ENCODE measurements around the gene KRTAP5-2.
A peak's percentile ranks its signal among the peaks of the same experiment; 100 is the strongest.
"Not testable (repeated sequence)": the region's sequence is repeated elsewhere in the genome, so short reads cannot be mapped to it uniquely, and the experiment has no call there.

Gene KRTAP5-2

DNA sequence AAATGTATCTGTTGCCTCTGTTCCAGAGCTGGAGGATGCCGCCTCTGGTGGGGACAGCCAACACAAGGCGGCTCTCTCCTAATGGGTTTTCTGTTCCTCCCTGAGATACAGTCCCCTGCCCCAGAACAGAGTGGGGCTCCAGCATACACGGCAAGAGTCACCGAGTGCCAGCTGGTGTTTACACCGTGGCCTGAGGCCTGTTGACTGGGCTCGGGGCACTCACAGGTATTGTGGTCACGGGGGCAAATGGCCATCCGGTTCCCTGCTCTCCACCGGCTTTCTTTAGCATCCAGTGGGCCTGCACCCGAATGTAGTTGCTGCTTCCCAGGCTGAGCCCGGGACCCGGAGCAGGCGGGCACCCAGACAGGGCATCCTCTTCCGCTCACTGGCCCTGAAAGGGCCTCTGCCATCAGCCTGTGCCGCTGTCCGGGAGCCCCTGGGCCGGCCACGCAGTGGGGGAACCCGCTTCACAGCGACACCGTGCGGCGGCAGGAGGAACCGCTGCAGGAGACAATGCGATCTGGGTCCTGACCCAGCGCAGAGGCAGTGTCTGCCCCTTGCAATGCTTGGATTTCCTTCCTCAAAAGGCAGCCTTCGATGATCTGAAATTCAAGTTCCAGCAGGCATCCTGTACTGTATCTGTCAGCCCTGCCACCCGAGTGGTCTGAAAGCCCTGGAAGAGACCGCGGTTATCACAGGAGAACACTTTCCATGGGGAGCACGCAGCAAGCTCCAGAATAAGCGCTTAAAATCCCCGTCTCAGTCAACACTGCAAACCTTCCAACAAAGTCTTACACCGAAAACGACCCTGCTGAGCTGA lies 30.6 kb upstream of the KRTAP5-2 start:
- no peak for DNase-seq

DNA sequence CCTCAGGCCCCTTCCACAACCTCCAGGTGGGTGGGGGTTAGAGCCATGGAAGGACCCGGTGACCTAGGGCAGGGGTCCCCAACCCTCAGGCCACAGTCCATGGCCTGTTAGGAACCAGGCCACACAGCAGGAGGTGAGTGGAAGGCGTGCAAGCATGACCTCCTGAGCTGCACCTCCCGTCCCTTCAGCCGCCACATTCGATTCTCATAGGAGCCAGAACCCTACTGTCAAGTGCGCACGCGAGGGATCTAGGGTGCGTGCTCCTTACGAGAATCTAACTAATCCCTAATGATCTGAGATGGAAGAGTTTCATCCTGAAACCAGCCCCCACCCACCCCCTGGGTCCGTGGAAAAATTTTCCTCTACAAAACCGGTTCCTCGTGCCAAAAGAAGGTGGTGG lies 27.4 kb upstream of the KRTAP5-2 start:
- no peak for DNase-seq

DNA sequence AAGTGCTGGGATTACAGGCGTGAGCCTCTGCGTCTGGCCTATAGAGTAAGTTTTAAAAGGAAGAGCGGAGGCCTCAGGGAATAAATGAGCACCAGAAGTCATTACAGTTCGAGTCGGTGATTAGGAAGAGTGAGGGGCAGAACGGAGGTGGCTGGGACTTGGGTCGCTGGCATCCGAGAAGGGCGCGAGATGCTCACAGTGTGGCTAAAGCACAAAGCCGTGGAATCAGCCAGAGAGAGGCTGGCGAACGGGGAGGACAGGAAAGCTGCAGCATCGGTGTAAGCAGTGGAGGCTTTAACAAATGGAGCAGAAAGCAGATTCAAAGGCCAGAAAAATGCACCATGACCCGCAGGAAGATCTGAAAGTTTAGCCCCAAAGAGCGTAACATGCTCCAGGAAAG lies 26.5 kb upstream of the KRTAP5-2 start:
- no peak for DNase-seq

DNA sequence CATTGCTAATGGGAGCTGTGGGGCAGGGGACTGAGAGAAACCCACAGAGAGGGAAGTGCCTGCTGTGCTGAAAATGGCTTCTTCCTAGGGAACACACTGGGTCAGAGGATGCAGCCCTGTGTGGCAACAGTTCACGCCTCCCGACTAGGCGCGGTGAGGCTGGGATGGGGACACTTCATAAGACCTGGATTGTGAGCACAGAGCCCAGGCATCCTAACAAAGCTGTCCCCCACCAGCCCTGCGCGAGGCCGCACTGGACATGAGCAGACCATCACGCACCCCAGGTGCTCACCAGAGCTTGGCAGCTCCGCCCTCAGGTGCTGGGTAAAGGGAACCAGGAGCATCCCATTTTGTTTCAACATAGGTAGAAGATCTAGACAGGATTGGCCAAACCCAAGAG lies 25.6 kb upstream of the KRTAP5-2 start:
- DNase-seq, result no peak

DNA sequence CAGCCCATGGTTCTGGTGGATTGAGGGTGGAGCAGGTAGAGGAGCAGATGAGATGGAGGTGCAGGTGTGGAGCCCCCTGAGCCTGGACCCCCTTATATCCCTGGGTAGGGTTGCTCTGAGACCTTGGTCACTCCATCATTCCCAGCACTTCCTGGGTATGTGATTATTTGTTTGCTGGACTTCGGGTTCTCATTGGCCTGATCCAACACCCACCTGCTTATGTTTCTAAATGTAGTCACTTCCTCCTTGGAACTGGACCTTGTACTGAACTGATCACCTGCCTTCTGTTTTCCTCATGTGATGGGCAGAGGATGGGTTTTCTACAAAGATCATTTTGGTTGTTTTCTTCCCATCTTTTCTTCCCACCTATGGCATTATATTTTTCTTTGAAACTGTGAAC lies 24.0 kb upstream of the KRTAP5-2 start, which contains the start of gene KRTAP5-4:
Gene KRTAP5-4 (minus strand): TSS at position 53 of the 400 bp plus-strand sequence. CDS start 45 bp downstream, at position 8.
- DNase-seq, result no peak

DNA sequence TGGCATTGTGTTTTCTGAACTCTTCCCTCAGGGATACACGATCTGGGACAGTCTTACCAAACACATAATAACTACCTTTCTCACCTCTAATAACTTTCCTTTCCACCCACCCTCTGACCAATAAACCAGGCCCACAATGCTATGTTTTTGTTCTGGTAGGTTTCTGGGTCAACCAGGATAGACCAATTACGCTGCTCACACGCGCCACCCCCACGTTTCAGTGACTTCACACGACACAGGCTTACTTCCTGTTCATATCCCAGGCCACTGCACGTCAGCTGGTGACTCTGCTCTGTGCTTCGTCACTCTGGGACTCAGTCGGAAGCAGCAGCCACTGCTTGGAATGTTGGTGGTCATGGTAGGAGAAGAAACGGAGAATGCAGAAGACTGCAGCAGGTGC lies 21.4 kb upstream of the KRTAP5-2 start:
- no peak for DNase-seq

DNA sequence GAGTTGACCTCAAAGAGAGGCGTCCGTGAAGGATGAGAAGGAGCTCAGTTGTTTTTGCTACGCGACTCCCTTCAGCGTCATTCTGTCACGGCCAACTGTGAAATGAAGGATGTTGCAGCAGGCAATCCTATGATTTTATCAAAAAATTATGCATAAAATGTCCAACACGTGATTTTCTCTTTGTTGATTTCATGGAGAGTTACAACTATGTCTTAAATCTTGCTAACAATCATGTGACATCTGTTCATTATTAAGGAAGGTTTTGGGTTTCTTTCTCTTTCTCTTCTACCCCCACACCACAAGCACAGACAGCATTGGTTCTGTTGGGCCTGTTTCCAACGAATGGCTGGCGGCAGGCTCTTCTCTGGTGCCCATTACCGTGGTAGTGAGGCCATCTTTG lies 20.1 kb upstream of the KRTAP5-2 start:
- no peak for DNase-seq

DNA sequence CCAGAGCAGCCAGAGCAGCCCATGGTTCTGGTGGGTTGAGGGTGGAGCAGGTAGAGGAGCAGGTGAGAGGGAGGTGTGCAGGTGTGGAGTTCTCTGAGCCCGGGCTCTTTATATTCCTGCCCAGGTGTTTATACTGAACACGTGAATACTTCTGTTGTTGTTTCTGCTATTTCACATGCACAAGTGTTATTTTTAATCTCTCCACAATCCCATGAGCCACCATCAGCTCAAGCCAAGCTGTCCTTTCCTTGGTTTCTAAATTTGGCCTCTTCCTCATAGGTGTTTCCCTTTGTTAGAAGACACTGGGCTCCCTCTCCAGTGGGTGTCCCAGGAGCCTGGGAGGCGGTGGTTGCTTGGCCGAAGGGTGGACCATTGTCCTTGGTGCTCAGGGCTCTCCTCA lies 10.3 kb upstream of the KRTAP5-2 start, which contains the start of gene KRTAP5-3:
Gene KRTAP5-3 (minus strand): TSS at position 101 of the 400 bp plus-strand sequence. CDS start 78 bp downstream, at position 23.
- no peak for DNase-seq

DNA sequence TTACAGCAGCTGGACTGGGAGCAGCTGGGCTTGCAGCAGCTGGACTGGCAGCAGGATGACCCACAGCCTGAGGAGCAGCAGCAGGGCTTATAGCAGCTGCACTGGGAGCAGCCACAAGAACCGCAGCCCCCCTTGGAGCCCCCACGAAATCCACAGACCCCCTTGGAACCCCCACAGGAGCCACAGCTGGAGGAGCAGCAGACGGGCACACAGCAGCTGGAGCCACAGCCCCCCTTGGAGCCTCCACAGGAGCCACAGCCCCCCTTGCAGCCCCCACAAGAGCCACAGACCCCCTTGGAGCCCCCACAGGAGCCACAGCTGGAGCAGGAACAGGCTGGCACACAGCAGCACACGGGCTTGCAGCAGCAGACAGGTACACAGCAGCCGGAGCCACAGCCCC lies 9.8 kb upstream of the KRTAP5-2 start:
- not testable (repeated sequence) for DNase-seq

DNA sequence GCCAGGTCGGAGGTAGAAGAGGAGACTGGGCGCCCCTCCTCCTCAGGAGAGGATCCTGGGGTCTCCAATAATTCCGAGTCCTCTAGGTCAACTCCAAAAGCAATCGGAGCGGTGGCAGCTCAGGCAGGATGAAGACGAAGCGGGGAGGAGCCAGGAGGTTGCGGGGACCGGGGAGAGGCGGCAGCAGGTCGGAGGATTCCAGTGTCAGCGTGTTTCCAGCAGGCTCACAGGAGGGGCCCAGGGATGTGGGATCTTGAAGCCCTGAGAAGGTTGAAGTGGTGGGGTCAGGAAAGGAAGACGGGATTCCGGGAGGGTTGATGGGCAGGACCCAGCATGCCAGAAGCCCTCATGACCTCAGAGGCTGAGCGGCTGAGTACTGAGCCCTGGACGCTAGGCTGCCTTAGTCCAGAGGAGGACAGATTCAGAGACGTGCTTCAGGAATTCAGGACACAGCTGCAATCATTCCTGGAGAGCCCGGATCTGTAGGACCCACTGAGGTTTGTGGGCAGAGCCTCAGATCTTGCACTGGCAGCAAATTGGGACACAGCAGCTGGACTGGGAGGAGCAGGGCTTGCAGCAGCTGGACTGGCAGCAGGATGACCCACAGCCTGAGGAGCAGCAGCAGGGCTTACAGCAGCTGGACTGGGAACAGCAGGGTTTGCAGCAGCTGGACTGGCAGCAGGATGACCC lies 9.2 kb upstream of the KRTAP5-2 start:
- DNase-seq, result not testable (repeated sequence)

DNA sequence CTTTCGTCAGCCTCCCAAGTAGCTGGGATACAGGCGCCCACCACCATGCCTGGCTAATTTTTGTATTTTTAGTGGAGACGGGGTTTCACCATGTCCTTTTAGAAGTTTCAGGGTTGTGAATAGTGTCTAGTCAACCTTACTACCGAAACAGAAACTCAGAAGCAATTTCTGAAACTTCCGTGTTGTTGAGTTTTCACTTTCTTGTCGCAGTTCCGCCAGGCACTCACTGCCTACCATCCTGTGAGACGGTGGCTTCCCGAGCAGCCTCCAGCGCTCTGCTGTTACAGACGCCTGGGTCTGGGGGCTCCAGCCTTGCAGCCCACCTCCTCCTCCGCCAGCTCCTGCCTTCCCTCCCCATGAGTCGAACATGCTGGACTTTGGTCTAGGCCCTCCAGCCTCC lies 7.8 kb upstream of the KRTAP5-2 start:
- not testable (repeated sequence) for DNase-seq

DNA sequence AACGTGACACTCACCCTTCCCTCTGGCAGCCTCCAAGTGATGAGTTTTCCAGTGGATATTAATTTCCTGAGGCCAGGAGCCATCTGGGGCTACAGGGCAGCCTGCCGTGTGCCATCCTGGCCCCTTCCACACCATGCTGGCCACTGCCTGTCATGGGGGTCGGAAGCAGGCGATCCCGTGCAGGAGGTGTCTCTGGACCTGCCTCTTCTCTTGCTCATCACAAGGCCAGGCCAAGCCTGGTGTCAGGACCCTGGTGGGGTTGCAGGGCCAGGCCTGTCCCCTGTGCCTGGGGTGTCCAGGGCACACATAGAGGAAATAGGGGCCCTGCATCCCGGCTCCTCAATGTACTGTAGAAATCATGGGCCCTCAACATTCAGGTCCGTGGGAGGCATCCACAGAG lies 6.6 kb upstream of the KRTAP5-2 start:
- DNase-seq, result no peak

DNA sequence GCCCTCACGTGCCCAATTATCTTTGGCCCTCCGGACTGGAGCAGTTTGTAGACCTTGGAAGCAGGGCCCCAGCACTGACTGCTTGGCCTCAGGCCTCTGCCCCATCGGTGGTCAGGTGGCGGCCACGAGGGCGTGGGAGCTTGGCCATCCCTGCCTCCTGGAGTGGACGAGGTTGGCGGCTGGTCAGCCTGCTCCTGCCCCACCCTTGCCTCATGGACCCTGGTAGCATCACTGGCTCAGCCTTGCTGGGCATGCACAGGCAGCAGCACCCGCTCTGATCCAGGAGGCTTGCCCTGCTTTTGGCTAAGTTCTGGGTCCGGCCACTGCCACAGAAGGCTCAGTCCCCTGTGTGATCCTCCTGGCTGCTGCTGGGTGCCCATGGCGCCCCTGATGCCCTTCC lies 6.1 kb upstream of the KRTAP5-2 start:
- DNase-seq, result no peak

DNA sequence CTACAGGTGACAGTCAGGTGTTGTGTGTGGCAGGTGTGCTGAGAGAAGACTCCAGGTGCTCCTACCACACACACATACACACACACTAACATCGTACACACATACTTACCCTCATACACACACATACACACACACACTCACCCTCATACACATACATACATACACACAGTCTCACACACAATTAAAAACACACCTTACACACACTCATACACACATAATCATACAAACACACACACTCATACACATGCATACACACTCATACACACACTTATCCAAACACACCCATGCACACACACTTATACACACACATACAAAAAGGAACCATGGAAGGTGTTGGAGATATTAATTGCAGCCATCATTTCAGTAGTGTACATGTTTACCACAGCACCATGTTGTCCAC lies 5.5 kb upstream of the KRTAP5-2 start:
- no peak for DNase-seq

DNA sequence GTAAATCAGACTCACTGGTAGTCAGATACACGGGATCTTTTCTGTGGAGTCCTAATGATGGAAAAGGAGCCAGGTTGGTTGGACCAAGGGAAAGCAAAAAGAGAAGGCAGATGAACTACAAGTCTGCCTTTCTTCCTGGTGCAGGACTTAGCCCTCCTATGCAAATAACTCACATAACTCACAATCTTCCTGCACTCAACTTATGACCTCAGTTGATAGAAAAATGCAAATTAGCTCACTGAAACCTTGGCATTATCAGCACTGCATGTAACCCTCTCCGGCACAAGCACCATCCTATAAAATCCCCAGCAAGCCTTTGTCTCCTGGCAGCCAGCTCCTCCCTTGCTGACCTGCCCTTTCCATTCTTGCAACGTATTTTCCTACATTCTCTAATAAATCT lies 3.6 kb upstream of the KRTAP5-2 start:
- not testable (repeated sequence) for DNase-seq

DNA sequence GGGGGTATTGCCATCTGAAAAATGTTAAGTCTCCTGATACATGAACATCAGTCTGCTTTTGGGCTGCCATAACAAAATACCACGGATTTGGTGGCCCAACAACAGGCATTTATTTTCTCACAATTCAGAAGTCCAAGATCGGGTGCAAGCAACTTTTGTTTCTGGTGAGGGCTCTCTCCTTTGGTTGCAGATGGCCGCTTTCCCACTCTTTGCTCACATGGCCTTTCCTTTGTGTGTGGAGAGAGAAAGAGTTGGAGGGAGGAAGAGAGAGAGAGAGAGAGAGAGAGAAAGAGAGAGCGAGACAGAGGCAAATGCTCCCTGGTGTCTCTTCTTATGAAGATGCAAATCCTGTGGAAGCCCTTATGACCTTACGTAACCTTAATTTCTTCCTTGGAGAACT lies 2.5 kb upstream of the KRTAP5-2 start:
- no peak for DNase-seq

DNA sequence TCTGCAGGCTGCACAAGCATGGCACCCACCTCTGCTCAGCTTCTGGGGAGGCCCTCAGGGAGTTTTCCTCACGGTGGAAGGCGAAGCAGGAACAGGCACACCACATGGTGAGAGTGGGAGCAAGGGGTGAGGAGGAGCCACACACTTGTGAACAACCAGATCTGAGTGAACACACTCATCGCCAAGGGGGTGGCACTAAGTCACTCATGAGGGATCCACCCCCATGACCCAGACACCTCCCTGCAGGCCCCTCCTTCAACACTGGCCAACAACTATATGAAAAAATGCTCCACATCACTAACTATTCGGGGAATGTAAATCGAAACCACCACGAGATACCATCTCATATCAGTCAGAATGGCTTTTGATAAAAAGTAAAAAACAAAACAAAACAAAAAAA lies 722 bp upstream of the KRTAP5-2 start:
- DNase-seq, result no peak

DNA sequence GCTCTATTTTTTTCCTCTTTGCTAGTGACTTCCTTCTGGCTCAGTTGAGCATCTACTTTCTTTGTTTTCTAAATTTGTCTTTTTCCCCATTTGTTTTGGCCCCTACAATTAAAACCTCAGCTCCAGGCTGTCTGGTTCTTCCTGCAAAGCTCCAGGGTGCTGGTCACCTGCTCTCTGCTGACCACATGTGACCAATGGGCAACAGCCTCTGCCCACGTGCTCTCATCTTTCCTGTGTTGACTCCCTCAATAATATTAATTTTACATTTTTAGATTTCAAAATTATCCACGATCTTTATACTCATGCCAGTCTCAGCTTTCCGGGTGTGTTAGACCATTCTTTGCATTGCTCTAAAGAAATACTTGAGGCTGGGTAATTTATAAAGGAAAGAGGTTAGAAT lies 312 bp upstream of the KRTAP5-2 start:
- DNase-seq, result not testable (repeated sequence)

DNA sequence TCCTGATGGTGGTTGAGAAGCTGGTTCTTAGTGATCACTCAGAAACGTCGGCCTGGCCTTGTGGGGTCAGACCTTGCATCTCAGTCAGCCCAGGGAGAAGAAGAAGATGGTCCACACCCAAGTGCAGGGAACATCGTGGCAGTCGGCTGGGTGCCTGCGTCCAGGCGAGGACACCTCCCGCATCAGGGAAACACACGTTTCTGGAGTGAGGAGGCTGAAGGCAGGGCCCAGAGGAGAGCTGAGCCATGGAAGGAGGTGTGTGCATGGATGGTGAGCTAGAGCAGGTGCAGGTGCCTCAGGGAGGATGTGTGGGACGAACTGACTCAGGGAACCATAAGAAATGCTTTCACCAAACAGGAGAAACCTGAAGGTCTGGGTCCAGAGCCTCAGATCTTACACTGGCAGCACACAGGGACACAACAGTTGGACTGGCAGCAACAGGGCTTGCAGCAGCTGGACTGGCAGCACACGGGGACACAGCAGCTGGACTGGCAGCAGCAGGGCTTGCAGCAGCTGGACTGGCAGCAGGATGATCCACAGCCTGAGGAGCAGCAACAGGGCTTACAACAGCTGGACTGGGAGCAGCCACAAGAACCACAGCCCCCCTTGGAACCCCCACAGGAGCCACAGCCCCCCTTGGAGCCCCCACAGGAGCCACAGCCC lies 632 bp downstream of the KRTAP5-2 start:
- no peak for DNase-seq

DNA sequence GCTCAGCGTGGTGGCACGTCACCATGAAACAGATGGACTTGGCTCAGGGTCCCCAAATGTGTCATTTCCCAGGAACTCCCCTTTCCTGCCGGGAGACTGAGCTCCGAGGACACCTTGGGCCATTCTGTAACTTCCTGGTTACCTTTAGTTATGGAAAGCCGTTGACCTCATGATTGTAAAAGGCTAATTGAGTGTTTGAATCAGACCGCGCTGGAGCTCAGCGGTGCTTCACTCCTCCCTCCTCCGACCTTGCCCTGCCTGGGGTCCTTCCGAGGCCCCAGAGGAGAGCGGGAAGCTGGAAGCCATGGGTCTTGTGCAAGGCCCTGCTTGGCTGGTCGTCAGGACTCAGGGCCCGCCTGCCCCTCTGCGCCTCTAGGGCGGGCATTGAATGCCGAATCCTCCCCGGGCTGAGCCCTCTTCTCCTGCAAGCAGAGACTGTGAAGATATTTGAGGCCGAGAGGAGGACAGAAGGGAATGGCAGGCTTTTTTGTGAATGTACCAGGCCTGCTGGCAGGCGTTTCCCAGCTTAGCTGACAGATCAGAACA lies 1.4 kb downstream of the KRTAP5-2 start:
- DNase-seq, result not testable (repeated sequence)

DNA sequence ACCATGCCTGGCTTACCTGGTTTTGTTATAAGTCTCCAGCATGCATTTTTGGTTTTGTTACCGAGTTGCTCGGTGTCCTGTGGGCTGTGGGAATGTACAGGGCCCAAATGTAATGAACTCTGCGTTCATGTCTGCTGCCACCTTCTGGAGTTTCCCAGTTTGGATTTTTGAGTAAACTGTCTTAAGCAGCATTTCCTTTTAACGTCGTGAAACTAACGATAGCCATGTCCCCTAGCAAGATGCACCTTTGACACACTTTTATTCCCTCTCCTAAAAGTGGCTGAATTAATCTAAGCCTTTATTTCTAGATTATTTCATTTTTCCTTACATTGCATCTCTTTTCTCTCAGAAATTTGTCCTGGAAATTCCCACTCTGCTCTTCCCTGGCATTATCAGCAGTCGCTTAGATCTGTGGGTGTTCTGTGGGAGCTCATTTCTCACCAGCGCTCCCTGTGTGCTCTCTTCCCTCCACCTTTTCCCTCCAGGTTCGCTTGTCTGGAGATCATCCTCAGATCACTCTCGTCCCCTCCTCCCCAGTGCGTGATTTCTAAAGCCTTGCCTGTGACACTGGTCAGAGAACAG lies 2.0 kb downstream of the KRTAP5-2 start:
- DNase-seq, result not testable (repeated sequence)

DNA sequence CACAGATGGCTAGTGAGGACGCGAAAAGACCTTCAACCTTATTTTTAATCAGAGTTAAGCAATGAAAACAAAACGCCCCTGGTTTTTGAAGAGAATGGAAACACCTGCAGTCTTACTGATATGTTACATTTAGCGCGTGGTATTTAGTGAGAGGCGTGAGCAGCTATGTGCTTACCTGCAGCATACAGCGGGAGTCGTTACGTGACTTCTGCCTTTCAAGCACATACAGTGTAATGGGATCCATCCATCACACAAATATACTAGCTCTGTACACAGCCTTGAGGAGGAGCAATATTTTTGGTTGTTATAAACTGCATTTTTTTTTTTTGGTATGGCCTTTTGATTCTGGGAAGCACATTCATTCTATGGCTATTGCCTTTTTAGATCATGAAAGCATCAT lies 5.5 kb downstream of the KRTAP5-2 start:
- peak in 1 of 2 experiments; percentile 9 for DNase-seq

DNA sequence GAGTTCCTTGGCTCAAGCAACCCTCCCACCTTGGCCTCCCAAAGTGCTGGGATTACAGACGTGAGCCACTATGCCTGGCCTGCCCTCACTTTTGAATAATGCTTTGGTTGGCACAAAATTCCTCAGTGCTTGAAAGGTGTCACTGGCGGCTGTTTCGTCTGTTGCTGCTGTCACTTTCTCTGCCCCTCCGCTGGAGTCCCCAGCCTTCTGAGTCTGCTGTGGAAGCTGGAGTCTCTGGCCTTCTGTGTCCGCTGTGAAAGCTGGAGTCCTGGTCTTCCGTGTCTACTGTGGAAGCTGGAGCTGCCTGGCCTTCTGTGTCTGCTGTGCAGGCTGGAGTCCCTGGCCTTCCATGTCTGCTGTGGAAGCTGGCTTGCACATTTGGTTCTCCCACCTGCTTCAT lies 8.1 kb downstream of the KRTAP5-2 start:
- DNase-seq, result no peak

Measured in NCI-H2081 (cell line).